GM12875 (cell line): Measurements from ENCODE around the gene POLR2M.

Experiments
- H3K4me3 ChIP-seq: one replicate; pipeline ENCODE4 v1.5.1; 2011; ENCODE audit warnings: low read depth, low read length, control low read depth
- CTCF ChIP-seq: IDR thresholded peaks from 2 replicates; pipeline ENCODE4 v1.5.1; 2011; ENCODE audit warnings: low read depth, mild to moderate bottlenecking, control low read depth, inconsistent platforms, low read length, moderate library complexity, borderline replicate concordance; ENCODE audit not compliant: insufficient read depth

POLR2M gene

GRCh38 chr15:57681011-57681410, 25.5 kb upstream of the POLR2M start:
- TF ChIP-seq CTCF, result no peak
- H3K4me3 ChIP-seq, result no peak overlapping the region

DNA sequence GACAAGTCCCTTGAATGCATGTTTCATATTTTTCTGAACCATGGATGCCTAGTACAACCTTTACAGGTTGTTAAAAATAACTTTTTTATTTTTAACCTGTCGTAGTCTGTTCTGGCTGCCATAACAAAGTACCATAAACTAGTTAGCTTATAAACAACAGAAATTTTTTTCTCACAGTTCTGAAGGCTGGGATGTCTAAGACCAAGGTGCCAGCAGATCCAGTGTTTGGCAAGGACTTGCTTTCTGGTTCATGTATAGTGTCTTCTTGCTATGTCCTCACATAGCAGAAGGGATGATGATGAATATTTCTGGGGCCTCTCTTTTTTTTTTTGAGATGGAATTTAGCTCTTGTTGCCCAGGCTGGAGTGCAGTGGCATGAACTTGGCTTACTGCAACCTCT, 23.0 kb upstream of the POLR2M start:
- TF ChIP-seq CTCF, result no peak

GRCh38 chr15:57684491-57685151, 21.9 kb upstream of the POLR2M start:
- no peak for TF ChIP-seq CTCF
- no peak overlapping the region for H3K4me3 ChIP-seq

More for the DNA sequence above, 23.0 kb upstream of the POLR2M start:
- no peak overlapping the region for H3K4me3 ChIP-seq

- no peak overlapping the region for H3K4me3 ChIP-seq
Measured at GRCh38 chr15:57685306-57686095, 21.0 kb upstream of the POLR2M start.

DNA sequence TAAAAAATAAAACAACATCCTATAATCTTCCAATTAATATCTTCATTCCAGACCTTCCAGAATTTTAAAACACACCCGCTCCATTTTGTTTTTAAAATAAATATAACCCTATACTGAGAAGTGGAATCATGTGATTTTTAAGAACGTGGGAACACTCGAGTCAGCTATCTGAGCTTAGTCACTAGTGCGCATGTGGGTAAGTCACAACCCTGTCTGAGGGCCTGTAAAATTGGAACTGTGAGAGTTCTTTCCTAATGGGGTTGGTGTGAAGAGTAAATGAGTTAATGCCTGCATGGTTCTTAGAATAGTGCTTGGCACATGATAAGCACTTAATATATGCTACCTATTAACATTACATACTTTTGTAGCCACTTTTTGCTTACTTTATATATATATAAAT, 19.9 kb upstream of the POLR2M start:
- no peak overlapping the region for H3K4me3 ChIP-seq
- no peak for TF ChIP-seq CTCF

More at GRCh38 chr15:57685306-57686095, 21.0 kb upstream of the POLR2M start:
- TF ChIP-seq CTCF, result no peak

- no peak for TF ChIP-seq CTCF
- H3K4me3 ChIP-seq, result no peak overlapping the region
Measured at GRCh38 chr15:57690341-57690966, 16.1 kb upstream of the POLR2M start.
